ENCODE measurements around the gene ZNF576.
"Not testable (repeated sequence)": the region's sequence is repeated elsewhere in the genome, so short reads cannot be mapped to it uniquely, and the experiment has no call there.

ZNF576 gene

DNA sequence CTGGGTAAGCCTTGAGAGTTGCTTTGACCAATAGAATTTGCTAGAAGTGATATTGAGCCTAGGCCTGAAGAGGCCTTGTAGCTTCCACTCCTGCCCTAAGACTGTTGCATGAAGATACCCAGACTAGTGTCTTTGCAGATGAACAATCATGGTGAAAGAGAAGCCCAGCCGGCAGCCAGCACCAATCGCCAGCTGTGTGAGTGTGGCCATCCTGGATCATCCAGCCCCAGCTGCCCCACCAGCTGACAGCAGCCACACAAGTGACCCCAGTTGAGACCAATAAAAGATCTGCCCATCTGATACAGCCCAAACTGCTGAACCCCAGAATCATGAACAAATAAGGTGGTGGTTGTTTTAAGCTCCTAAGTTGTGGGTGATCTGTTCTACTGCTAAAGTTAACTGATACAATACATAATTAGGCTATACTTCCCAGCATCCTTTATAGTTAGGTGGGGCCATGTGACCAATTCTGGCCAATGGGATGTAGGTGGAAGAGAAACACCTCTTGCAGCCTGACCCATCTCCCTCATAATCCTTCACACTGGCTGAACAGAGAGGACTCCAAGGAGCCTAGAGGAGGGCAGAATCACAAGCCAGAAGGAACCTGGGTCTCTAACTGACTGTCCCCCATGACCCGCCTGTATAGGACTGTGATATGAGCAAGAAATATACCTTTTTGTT, 32.4 kb downstream of the ZNF576 start:
- no peak for DNase-seq

DNA sequence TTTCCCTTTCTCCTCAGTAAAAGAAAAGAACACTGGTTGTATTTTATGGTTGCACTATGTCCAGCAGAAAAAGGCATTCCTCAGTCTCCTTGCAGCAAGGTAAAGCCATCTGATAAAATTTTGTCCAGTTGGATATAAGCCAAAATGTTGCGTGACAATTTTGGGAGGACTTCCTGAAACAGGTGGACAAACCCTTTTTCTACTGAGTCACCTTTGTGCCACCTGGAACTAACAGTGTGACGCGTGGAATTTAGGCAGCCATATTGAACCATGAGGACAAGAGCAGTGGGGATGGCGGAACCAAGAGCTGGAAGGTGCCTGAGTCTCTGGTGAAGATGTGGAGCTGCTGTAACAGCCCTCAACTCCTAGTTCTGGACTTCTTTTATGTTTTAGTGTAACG, 35.1 kb downstream of the ZNF576 start:
- no peak for DNase-seq

DNA sequence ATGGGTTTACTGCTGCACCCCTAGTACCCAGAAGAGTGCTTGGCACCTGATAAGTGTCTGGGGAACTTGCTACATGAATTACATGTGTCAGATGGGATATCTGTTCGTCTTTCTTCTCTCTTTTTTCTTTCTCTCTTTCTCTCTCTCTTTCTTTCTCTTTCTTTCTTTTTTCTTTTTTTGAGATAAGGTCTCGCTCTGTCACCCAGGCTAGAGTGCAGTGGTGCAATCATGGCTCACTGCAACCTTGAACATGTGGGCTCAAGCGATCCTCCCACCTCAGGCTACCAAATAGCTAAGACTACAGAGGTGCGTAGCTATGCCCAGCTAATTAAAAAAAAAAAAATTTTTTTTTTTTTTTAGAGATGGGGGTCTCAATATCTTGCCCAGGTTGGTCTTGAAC, 37.1 kb downstream of the ZNF576 start:
- DNase-seq: no peak

DNA sequence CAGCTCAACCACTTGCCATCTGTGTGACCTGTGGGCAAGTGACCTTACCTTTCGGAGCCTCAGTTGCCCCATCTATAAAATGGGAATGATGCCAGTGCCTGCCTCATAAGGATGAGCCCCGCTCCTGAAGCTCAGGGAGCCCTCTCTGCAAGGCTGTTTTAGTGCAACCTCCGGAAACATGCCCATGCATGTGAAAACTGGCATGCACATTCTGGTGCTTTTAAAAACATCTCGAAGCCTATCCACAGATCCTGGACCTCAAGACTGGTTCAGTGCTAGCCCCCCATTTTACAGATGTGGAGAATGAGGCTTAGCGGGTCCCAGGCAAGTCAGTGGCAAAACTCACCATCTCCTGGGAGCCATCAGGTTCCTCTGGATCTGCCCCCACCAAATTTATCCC, 37.7 kb downstream of the ZNF576 start:
- DNase-seq: no peak

DNA sequence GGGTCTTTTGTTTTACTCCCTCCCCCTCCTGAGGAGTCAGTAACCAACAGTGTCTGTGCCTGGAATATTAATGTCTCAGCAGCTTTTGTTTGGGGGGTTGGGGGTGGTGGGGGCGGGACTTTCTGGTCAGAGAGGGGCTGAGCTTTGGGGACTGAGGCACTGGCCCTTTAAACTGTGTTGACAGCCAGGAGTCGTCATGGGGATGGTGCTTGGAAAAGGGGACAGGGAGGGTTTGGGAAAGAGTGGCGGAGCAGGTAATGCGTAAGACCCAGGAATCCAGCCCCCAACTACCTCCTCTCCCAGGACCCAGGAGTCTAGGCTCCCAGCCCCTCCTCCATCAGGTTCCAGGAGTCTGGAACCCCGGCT, 38.1 kb downstream of the ZNF576 start:
- DNase-seq: no peak

DNA sequence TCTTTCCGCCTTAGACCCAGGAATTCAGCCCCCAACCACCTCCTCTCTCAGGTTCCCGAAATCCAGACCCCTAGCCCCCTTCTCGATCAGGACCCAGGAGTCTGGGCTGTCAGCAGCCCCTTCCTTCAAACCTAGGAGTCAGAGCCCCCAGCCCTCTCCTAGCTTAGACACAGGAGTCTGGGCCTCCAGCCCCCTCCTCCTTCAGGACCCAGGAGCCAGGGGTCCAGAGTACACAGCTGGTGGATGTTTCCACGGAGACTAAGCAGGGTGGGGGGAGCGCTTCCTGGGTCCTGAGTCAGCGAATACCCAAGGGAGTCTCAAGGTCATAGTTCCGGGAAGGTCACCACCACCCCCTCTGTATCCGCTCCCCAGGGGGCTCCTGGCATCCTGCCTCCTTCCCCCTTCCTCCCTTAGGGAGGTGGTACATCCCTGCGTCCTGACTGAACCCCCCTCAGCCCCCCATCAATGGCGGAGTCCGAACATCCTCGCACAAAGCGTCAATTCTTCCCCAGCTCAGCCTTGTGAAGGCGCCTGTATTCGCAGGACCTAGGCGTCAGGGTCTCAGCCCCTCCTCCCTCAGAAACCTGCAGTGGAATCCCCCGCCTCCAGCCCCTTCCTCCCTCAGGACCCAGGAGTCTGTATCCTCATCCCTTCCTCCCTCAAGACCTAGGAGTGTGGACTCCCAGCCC, 38.6 kb downstream of the ZNF576 start:
- DNase-seq: no peak

DNA sequence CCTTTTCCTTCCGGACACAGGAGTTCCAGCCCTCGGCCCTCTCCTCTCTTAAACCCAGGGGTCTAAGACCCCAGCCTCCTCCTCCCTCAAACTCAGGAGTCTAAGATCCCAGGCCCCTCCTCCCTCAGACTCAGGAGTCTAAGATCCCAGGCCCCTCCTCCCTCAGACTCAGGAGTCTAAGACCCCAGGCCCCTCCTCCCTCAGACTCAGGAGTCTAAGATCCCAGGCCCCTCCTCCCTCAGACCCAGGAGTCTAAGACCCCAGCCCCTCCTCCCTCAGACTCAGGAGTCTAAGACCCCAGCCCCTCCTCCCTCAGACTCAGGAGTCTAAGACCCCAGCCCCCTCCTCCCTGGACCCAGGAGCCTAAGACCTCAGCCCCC, 39.2 kb downstream of the ZNF576 start:
- not testable (repeated sequence) for DNase-seq

DNA sequence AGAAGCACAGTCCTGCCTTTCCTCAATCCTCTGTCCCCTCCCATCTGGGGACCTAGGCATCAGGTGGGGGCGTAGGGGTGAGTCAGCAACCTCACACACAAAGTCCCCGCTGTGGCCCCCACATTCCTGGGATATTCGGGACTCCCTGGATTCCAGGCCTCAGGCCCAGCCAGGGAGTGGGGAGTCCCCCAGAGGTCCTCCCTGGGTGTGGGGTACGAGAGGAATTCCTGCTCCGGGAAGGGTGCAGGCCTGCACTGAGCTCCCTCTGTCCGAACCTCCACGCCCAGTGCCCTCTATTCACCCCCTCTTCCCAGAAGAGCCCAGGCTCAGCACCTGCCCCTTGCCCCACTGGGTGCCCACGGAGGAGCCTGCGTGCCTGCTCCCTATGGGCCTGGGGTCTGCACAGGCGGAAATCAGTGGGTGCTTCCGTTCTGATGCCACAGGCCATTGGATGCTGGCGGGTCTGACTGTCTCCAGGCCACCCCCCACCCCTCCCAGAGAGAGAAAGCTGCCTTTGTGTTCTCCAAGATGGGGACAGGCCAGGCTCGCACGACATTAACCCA, 39.8 kb downstream of the ZNF576 start:
- DNase-seq: no peak

DNA sequence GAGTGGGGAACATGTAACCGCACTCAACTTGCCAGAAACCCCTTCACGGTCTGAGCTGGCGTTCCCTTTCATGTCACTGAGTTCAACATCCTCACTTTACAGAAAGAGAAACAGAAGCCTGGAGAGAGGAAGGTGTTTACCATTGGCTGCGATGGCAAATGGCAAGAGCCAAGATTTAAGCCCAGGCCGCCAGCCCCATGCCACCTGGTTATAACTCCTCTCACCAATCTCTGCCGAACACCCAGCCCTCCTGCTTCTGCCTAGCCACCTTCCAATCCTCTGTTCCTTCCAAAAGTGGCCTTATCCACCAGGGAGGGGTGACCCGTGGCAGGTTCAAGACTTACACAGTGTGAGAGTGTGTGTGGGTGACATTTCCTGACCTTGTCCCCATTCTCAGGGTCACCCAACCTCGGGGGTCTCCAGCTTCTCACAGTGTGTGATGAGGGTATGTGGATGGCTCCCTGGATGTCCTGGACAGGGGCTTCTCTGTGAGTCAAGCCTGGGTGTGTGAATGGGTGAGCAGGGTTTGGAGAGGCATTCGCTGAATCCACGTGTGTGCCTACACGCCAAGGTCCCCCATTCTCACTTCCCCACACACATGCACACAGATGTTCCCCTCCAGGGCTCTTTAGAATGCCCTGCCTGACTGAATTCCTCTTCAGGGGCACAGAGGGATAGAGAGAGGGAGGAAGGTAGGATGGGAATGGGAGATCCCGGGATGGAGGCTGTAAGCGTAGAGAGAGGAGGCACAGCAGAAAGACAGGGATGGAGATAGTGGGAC, 42.0 kb downstream of the ZNF576 start:
- DNase-seq: no peak

DNA sequence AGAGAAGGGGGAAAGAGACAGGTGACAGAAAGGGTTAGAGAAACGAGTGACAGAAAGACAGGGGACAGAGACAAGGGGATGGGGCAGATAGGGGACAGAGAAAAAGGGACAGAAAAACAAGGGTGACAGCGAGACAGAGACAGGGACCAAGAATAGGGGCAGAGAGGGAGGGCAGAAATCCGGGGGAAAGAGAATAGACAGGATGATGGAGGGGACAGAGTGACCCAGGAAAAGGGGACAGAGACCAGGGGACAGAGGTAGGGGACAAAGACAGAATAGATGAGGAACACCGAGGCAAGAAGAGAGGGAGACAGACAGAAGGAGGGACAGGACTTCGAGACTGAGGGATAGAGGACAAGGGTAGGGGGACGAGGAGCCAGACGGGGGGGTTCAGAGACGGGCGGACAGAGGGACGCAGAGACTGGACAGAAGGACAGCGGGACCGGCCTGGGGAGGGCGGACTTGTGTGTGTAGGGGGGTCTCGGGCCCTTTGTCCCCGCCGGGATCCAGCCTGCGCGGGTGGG, 42.7 kb downstream of the ZNF576 start:
- no peak for DNase-seq

DNA sequence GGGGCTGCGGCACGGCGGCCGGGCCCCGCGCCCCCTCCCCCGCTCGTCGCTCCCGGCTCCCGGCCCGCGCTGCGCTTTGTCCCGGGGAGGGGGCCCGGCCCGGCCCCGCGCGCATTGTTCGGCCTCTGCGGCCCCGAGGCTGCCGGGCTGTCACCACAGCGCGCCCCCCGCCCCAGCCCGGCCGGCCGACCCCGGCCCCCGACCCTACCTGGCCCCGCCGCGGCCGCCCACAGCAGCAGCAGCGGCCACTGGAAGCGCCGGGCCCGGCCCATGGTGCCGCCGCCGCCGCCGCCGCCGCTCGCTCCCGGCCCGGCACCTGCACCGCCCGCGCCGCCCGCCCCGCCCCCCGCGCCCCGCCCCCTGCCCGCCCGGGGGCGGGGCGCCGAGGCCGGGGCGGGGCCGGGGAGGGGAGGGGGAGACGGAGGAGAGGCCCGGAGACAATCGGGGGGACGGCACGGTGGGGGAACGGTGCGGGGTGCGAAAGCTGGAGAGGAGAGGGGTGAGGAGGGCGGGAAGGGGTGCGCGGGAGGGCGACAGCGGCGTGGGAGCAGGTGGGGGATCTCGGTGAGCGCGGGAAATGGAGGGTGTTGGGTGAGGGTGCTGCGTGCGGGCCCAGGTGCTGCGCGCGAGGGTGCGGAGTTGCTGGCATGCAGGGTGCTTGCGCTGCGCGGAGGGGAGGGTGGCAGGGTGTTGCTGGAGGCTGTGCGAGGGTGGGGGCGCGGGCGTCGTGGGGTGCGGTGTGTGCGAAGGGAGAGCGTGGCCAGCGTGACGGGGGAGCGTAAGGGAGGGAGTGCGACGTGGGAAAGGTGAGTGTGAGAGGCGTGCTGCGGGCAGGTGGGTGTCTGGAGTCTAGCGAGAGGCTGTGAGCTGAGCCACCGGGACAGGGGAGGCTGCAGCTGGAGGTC, 43.4 kb downstream of the ZNF576 start, which contains the start of gene CADM4:
Gene CADM4 (minus strand): TSS at position 332 of the 905 bp plus-strand sequence. CDS start 60 bp downstream, at position 272.
- DNase-seq: peak; percentile 38

DNA sequence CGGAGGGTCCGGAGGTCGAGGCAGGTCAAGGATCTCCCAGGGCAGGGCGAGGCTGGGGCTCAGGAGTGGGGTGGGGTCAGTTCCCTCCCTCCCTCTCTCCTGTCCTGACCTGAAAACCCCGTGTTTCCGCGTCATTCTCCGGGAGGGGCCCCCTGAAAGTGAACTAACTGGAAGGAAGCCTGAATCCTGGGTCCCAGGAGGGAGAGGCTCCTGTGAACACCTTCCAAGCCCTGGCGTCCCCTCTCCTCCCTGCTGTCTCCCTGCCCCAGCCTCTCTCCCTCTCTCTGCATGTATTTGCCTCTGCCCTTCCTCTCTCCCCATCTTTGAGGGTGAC, 44.0 kb downstream of the ZNF576 start:
- DNase-seq: no peak

DNA sequence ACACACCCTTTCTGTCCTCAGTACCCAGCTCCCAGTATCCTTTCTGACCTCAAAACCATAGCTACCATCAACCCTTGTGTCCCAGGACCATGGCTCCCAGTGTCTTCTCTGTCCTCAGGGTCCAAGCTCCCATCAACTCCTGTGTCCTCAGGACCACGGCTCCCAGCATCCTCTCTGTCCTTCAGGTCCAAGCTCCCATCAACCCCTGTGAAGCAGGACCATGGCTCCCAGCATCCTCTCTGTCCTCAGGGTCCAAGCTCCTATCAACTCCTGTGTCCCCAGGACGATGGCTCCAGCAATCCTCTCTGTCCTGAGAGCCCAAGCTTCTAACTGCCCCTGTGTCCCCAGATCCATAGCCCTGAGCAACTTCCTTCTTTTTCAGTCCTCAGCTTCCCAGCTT, 44.9 kb downstream of the ZNF576 start:
- DNase-seq: no peak

DNA sequence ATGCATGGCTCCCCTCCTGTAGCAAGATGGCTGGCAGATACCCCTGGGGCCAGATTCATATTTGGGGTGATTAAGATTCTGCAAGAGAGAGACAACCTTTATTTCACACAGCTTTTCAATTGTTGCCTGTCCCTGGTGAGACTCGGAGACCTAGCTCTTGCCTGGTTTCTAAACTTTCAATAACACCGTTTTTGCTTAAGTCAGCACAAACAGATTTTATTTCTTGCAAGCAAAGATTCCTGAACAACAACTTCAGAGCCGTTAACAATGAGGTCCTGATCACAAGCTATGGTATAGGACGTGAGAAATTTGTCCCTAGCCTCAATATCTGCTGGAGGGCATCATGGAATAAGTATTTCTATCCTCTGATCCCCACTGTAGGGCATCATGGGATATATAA, 46.1 kb downstream of the ZNF576 start:
- no peak for DNase-seq

DNA sequence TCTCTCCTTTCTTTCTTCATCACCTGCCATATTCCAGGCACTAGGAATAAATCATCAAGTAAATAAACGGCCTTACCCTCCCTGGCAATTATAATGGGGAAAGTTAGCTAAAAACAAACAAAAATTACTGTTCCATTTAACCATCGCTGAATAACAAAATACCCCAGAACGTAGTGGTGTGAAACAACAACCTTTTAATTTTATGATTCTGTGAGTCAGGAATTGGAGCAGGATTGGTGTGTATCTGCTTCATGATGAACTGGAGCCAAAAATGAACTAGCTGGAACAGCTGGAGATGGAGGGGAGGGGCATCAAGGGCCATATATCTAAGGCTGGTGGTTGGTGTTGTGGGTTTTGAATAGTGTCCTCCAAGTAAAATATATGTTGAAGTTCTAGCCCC, 46.9 kb downstream of the ZNF576 start:
- no peak for DNase-seq

DNA sequence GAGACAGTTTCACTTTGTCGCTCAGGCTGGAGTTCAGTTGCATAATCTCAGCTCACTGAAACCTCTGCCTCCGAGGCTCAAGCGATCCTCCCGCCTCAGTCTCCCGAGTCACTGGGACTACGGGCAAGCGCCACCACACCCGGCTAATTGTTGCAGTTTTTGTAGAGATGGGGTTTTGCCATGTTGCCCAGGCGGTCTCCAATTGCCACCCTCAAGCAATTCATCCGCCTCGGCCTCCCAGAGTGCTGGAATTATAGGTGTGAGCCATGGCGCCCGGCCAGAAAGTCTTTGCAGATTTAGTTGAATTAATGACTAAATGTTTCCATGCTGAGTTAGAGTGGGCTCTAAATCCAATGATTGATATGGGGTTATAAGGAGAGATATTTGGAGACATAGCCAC, 47.8 kb downstream of the ZNF576 start:
- DNase-seq: no peak

DNA sequence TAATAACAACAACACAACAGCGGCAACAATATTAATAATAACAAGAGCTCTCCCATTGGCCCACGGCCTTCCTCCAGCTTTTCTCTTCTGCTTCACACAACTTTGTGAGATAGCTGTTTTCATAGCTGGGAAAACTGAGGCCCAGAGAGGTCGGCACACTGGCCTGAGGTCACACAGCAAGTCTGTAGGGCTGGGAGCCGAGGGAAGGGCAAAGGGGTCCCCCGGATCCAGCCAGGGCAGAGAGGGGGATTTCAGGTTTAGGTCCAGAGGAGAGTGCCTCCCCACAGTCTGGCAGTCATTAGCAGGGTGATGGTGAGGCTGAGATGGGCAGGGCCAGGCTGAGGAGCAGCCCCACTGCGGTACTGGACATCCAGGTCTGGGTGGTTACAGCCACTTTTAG, 52.2 kb downstream of the ZNF576 start:
- DNase-seq: no peak

DNA sequence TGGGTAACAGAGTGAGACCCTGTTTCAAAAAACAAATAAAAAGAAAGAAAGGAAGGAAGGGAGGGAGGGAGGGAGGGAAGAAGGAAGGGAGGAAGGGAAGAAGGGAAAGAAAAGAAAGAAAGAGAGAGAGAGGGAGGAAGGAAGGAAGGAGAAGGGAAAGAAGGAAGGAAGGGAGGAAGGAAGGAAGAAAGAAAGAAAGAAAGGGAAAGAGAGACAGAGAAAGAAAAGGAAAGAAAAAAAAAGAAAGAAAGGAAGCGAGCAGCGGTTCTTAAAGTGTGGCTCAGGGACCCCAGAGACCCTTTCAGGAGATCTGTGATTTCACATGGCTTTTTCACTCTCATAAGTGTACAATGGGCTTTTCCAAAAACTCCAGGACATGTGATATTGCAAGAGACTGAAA, 53.1 kb downstream of the ZNF576 start:
- DNase-seq: no peak

DNA sequence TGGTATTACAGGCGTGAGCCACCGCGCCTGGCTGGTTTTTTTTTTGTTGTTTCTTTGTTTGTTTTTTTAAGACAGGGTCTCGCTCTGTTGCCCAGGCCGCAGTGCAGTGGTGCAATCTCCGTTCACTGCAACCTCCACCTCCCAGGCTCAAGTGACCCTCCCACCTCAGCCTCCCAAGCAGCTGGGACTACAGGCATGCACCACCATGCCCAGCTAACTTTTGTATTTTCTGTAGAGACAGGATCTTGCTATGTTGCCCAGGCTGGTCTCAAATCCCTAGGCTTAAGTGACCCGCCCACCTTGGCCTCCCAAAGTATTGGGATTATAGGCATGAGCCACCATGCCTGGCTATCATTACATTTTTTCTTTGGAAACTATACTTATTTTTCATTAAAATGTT, 53.9 kb downstream of the ZNF576 start:
- not testable (repeated sequence) for DNase-seq
